Measurements from ENCODE around the gene DNAH17. TPM values are rescaled to one million over a fixed set of nuclear protein-coding genes. Genes with fewer than 3 reads are reported as not detected.

Gene DNAH17
- polyA plus RNA-seq, 1 experiment = not detected

DNA sequence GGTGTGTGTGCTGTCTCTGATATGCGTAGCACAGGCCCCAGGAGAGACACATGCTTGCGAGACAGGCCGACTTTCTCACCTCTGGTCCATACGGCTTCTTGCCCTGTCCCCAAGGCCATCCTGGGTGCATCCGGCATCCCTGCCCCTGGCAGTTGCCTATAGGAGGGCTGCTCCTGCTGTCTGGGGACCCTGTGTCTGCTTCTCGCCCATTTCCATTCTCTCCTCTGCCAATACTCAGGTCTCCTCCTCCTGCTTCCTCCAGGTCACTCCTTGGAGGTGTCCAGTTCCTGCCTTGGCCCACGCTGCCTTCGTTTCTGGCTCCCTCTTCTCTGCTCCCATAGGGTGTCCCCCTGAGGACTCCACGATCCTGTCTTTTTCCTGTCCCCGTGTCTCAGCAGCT, 89.0 kb downstream of the DNAH17 start:
- no peak overlapping the region for H3K27ac ChIP-seq (ENCODE audit: low read depth, low read length)
- H3K4me3 ChIP-seq (ENCODE audit: low read depth, low read length) = no peak overlapping the region
- TF ChIP-seq, protein P1, sequence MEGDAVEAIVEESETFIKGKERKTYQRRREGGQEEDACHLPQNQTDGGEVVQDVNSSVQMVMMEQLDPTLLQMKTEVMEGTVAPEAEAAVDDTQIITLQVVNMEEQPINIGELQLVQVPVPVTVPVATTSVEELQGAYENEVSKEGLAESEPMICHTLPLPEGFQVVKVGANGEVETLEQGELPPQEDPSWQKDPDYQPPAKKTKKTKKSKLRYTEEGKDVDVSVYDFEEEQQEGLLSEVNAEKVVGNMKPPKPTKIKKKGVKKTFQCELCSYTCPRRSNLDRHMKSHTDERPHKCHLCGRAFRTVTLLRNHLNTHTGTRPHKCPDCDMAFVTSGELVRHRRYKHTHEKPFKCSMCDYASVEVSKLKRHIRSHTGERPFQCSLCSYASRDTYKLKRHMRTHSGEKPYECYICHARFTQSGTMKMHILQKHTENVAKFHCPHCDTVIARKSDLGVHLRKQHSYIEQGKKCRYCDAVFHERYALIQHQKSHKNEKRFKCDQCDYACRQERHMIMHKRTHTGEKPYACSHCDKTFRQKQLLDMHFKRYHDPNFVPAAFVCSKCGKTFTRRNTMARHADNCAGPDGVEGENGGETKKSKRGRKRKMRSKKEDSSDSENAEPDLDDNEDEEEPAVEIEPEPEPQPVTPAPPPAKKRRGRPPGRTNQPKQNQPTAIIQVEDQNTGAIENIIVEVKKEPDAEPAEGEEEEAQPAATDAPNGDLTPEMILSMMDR (IDR thresholded peaks at IDR 0.05; ENCODE audit: low read depth, low read length) = no peak
- peaks cover 8% of the 10 kb centered on the region for H3K9me3 ChIP-seq (ENCODE audit: control insufficient read depth, insufficient read depth, low read length)
- POLR2A ChIA-PET = no interaction called here
- peaks cover 26% of the 10 kb centered on the region for H3K27me3 ChIP-seq (ENCODE audit: control insufficient read depth, insufficient read depth, low read length)
- DNase-seq (ENCODE audit: low read depth, low spot score) = no peak
- CTCF ChIA-PET = interaction anchor here (1.8 kb wide), 1 partner anchor 9 kb away, joined by 8 read pairs; no protein-coding TSS in a partner anchor

DNA sequence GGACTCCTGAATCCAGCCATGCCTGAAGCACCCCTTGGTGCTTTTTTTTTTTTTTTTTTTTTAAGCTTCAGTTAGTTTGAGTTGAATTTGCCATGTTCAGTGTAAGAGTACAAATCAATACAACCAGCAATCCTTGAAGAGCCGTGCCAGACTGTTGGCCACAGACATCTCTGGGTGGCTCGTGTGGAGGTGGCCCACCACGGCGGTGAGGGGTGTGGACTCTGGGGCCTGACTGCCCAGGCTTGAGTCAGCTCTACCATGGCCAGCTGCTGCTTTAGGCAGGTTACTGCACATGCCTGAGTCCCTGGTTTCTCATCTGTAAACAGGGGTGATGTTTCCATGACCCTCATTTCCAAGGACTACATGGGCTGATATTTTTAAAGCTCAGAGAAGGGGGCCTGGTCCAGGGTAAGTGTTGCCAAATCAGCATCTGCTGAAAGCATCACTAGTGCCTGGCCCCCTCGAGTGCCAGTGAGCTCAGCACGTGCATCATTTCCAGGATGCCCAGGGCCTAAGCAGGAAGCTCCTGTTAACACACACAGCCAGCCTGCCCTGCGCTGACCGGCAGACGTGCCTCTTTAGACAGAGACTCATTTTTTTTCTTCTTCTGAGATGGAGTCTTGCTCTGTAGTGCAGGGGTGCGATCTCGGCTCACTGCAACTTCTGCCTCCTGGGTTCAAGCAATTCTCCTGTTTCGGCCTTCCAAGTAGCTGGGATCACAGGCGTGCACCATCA, 90.1 kb downstream of the DNAH17 start:
- POLR2A ChIA-PET = no interaction called here
- Histone ChIP-seq H3K27me3 (ENCODE audit: control insufficient read depth, insufficient read depth, low read length) (peaks cover 31% of the 10 kb centered on the region), H3K4me3 (ENCODE audit: low read depth, low read length) (no peak overlapping the region), H3K9me3 (ENCODE audit: control insufficient read depth, insufficient read depth, low read length) (peaks cover 8% of the 10 kb centered on the region), H3K27ac (ENCODE audit: low read depth, low read length) (no peak overlapping the region)
- CTCF ChIA-PET = interaction anchor here (0.6 to 1.8 kb wide), 4 partner anchors 10 to 236 kb away, joined by 3 to 14 read pairs (median 6); no protein-coding TSS in a partner anchor
- TF ChIP-seq, protein P1 (IDR thresholded peaks at IDR 0.05; ENCODE audit: low read depth, low read length) = no peak
- no peak for DNase-seq (ENCODE audit: low read depth, low spot score)

DNA sequence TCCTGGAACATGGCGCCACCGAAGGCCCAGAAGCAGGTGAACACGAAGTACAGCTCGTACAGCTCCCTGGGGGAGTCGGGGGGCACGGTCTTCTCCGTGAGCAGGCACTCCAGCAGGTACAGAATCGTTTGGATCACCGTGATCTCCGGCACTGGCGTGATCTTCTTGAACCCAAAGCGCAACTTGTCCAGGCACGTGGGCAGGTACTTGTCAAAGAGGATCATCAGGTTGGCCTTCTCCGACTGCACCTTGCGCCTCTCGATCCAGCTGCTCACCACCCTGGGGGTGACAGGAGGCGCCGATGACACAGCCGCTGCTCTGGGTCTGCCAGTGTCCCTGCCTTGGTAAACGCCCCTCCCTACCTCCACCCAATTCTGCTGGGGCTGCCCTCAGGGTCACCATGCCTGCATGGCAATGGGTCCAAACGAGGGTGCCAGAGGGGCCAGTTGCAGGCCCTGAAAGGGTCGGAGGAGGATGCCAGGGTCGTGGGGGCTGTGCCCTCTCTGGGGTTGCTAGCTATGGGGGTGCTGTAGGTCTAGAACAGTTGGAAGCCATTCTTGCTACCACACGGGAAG, 90.9 kb downstream of the DNAH17 start:
- POLR2A ChIA-PET = no interaction called here
- peaks cover 31% of the 10 kb centered on the region for H3K27me3 ChIP-seq (ENCODE audit: control insufficient read depth, insufficient read depth, low read length)
- DNase-seq (ENCODE audit: low read depth, low spot score) = no peak
- no peak overlapping the region for H3K27ac ChIP-seq (ENCODE audit: low read depth, low read length)
- TF ChIP-seq, protein P1 (IDR thresholded peaks at IDR 0.05; ENCODE audit: low read depth, low read length) = no peak
- H3K9me3 ChIP-seq (ENCODE audit: control insufficient read depth, insufficient read depth, low read length) = peaks cover 8% of the 10 kb centered on the region
- no peak overlapping the region for H3K4me3 ChIP-seq (ENCODE audit: low read depth, low read length)
- CTCF ChIA-PET = interaction anchor here (1.3 kb wide), 1 partner anchor 221 kb away, joined by 14 read pairs; no protein-coding TSS in a partner anchor

DNA sequence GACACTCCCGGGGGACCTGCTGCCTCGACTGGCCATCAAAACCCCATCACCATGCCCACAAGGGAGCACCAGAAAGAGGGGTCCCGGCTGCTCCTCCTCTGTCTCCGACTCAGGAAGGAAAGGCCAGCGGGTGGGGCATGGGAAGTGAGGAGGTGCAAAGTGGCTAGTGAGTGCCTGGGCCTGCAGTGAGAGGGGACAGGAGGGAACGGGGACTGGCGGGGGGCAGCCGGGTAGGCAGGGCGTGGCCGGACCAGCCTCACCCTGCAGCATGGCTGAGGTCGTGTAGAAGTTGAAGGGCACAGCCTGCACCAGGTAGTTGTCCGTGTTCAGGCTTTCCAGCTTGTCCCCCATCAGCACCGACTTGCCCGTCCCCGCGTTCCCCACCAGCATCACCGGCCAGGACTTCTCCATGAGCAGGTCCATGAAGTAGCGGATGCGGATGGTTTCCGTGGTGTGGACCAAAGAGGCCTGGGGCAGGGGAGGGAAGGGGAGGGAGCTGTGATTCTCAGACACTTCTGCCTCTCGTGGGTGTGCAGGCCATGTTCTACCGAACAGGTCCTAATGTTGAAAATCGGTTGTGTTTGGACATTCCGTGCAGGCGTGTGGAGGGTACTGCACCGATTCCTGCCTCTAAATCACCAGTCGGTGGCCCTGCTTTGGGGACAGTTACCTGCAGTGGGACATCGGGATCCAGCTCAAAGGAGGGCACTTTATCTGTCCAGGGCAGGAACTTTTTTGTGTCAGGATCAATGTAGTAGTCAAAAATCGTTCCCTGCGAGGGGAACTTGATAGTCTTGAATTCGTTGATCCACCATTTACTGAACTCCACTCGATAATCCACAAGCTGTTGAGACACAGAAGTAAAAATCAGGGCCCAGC, 91.7 kb downstream of the DNAH17 start:
- ChIA-PET CTCF (no interaction called here), POLR2A (no interaction called here)
- Histone ChIP-seq H3K27ac (ENCODE audit: low read depth, low read length) (no peak overlapping the region), H3K9me3 (ENCODE audit: control insufficient read depth, insufficient read depth, low read length) (peaks cover 8% of the 10 kb centered on the region), H3K27me3 (ENCODE audit: control insufficient read depth, insufficient read depth, low read length) (peaks cover 25% of the 10 kb centered on the region), H3K4me3 (ENCODE audit: low read depth, low read length) (no peak overlapping the region)
- TF ChIP-seq, protein P1 (IDR thresholded peaks at IDR 0.05; ENCODE audit: low read depth, low read length) = no peak
- DNase-seq (ENCODE audit: low read depth, low spot score) = no peak
